GM23248 (cell line): ENCODE data around the gene OR6K2. TPM values are rescaled to one million over a fixed set of nuclear protein-coding genes. Genes with fewer than 3 reads are reported as not detected.

Experiments used
- DNase-seq: peaks from one replicate; pipeline ENCODE4 v3.0.0-alpha.2; 2015
- H2AFZ ChIP-seq: fragments of 200-600 bp; sonication (generic); 2 replicates; pipeline ENCODE4 v1.6.1; 2016; ENCODE audit warnings: antibody characterized with exemption
- H3F3A ChIP-seq: fragments of 200-600 bp; sonication (generic); 2 replicates; pipeline ENCODE4 v1.6.1; 2016; ENCODE audit warnings: mild to moderate bottlenecking, antibody characterized with exemption, mixed run types; ENCODE audit not compliant: insufficient read depth
- H3K27ac ChIP-seq: fragments of 200-600 bp; sonication (generic); 2 replicates; pipeline ENCODE4 v1.5.1; 2016; ENCODE audit warnings: mild to moderate bottlenecking
- H3K27me3 ChIP-seq: fragments of 200-600 bp; sonication (generic); replicated peaks from 2 replicates; pipeline ENCODE4 v1.6.1; 2016; ENCODE audit warnings: mild to moderate bottlenecking; ENCODE audit not compliant: insufficient read depth
- H3K36me3 ChIP-seq: fragments of 200-600 bp; sonication (generic); 2 replicates; pipeline ENCODE4 v1.6.1; 2016; ENCODE audit warnings: low read depth, mild to moderate bottlenecking
- H3K4me1 ChIP-seq: fragments of 200-600 bp; sonication (generic); 2 replicates; pipeline ENCODE4 v1.6.1; 2016; ENCODE audit warnings: mild to moderate bottlenecking; ENCODE audit not compliant: insufficient read depth
- H3K4me2 ChIP-seq: fragments of 200-600 bp; sonication (generic); one replicate; pipeline ENCODE4 v1.6.1; 2016; ENCODE audit warnings: mild to moderate bottlenecking; ENCODE audit not compliant: unreplicated experiment
- H3K4me3 ChIP-seq: fragments of 200-600 bp; sonication (generic); 2 replicates; pipeline ENCODE4 v1.5.1; 2016; ENCODE audit warnings: mild to moderate bottlenecking
- H3K79me2 ChIP-seq: fragments of 200-600 bp; sonication (generic); 2 replicates; pipeline ENCODE4 v1.6.1; 2016; ENCODE audit warnings: mild to moderate bottlenecking; ENCODE audit not compliant: insufficient read depth
- H3K9ac ChIP-seq: fragments of 200-600 bp; sonication (generic); 2 replicates; pipeline ENCODE4 v1.6.1; 2016; ENCODE audit warnings: mild to moderate bottlenecking
- H3K9me2 ChIP-seq: fragments of 200-600 bp; sonication (generic); 2 replicates; pipeline ENCODE4 v1.6.1; 2016; ENCODE audit warnings: mixed run types, mild to moderate bottlenecking, moderate library complexity; ENCODE audit not compliant: insufficient read depth
- H3K9me3 ChIP-seq: fragments of 200-600 bp; sonication (generic); one replicate; pipeline ENCODE4 v1.6.1; 2017; ENCODE audit warnings: low read depth
- H4K20me1 ChIP-seq: fragments of 200-600 bp; sonication (generic); 2 replicates; pipeline ENCODE4 v1.6.0; 2016; ENCODE audit not compliant: insufficient read depth
- EZH2 ChIP-seq: fragments of 200-600 bp; sonication (generic); IDR thresholded peaks from 2 replicates; pipeline ENCODE4 v1.6.1; 2018; ENCODE audit warnings: antibody characterized with exemption, mild to moderate bottlenecking; ENCODE audit not compliant: insufficient read depth, poor library complexity, severe bottlenecking
- EZH2phosphoT487 ChIP-seq: fragments of 200-600 bp; sonication (generic); IDR thresholded peaks from 2 replicates; pipeline ENCODE4 v1.6.1; 2018; ENCODE audit warnings: antibody characterized with exemption, moderate library complexity, mild to moderate bottlenecking, low read depth; ENCODE audit not compliant: insufficient read depth
- WGBS, 2 experiments: methylation state at CpG; one replicate each; pipeline ENCODE4 v1.1.6; 2015 to 2017; ENCODE audit warnings: low lambda C conversion rate in 2 of 2, low coverage in 1 of 2; ENCODE audit errors: missing lambda C conversion rate in 2 of 2; 5-methylcytosine and 5-hydroxymethylcytosine counted together
- in situ Hi-C: fragments of 300-500 bp; cut with MboI; formaldehyde crosslinking; loops from 2 replicates; pipeline ENCODE4 v1.15.0; 2020
- polyA plus RNA-seq: library from polyadenylated mRNA; unstranded; fragments of >200 nt; fragmentation: Nextera tagmentation; extraction: Ambion mirVana; gene quantifications from 2 replicates; pipeline ENCODE4 v1.2.1, GENCODE V29; 2016
- total RNA-seq: library from RNA; depleted of rRNA; stranded (reverse); fragments of >200 nt; shearing (Covaris generic); gene quantifications from 2 replicates; pipeline ENCODE4 v1.2.3, GENCODE V29; 2014; rRNA removed

The OR6K2 gene, protein sequence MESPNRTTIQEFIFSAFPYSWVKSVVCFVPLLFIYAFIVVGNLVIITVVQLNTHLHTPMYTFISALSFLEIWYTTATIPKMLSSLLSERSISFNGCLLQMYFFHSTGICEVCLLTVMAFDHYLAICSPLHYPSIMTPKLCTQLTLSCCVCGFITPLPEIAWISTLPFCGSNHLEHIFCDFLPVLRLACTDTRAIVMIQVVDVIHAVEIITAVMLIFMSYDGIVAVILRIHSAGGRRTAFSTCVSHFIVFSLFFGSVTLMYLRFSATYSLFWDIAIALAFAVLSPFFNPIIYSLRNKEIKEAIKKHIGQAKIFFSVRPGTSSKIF
- total RNA-seq (not detected in 2 replicates), polyA plus RNA-seq (not detected in 2 replicates)

DNA sequence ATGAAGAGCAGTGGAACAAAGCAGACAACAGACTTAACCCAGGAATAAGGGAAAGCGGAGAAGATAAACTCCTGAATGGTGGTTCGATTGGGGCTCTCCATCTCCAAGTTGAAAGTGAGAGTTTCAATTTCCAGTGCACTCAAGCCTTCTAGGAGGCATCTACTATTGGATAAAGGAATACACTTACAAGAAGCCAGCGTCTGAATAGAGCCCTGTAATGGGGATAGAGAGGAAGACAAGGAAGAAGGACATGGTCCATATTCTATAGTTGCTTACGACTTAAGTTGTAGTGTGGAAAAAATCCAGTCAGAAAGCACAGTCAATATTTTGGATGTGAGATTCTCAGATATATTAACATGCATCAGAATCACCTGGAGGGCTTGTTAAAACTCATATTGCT lies at the start of gene OR6K2:
Gene OR6K2, minus strand, starts transcription at position 101 of the 400 bp plus-strand sequence. Its CDS starts 0 bp downstream, at position 101.
- H3F3A ChIP-seq, result no peaks in the 10 kb centered on the region
- no peaks in the 10 kb centered on the region for H4K20me1 ChIP-seq
- no peak within 1 kb of the TSS for H3K4me3 ChIP-seq
- no peaks in the 10 kb centered on the region for H3K79me2 ChIP-seq
- H3K36me3 ChIP-seq, result no peaks in the 10 kb centered on the region
- in situ Hi-C loops, result no loop called here
- no peaks in the 10 kb centered on the region for H3K4me1 ChIP-seq
- no peak within 1 kb of the TSS for H3K9ac ChIP-seq
- no peak within 1 kb of the TSS for H2AFZ ChIP-seq
- H3K9me2 ChIP-seq, result no peaks in the 10 kb centered on the region
- 30 to 39% methylated on average over 4 of the region's 4 CpGs for WGBS, 2 experiments
- H3K27ac ChIP-seq, result no peak within 1 kb of the TSS
- no peaks in the 10 kb centered on the region for H3K27me3 ChIP-seq
- no peak for DNase-seq
- no peak within 1 kb of the TSS for H3K4me2 ChIP-seq
- no peak for TF ChIP-seq EZH2phosphoT487
- no peak for TF ChIP-seq EZH2
- H3K9me3 ChIP-seq, result no peaks in the 10 kb centered on the region

DNA sequence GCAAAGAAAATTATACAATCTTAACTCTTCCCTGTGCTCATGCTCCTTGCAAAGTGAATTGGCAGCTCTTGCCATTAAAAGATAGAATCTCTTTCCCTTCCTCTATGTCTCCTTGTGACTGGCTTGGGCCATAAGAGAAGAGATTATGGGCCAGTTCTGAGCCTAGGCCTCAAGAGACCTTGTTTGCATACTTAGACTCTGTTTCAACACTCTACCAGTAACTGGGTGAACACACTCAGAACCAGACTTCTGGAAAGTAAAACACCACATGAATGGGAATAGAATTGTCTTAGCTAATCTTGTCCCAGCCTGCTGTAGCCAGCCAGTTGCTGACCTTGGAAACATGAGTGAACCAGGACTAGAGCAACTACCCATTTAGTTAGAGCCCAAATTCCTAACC lies 35.4 kb upstream of the OR6K2 start:
- no peak overlapping the region for H3K4me2 ChIP-seq
- no peaks in the 10 kb centered on the region; the same call in 1 of the 2 replicates for H3K27me3 ChIP-seq
- H3K9me2 ChIP-seq, result no peaks in the 10 kb centered on the region
- no peaks in the 10 kb centered on the region for H3K9me3 ChIP-seq
- H3K4me3 ChIP-seq, result no peak overlapping the region
- no peaks in the 10 kb centered on the region for H3F3A ChIP-seq
- H3K36me3 ChIP-seq, result no peaks in the 10 kb centered on the region
- in situ Hi-C loops, result no loop called here
- no peaks in the 10 kb centered on the region for H3K79me2 ChIP-seq
- TF ChIP-seq EZH2phosphoT487 (no peak), EZH2 (no peak)
- no peak overlapping the region for H3K9ac ChIP-seq
- no peaks in the 10 kb centered on the region for H3K4me1 ChIP-seq
- no peak overlapping the region for H3K27ac ChIP-seq
- no peaks in the 10 kb centered on the region for H4K20me1 ChIP-seq
- H2AFZ ChIP-seq, result no peak overlapping the region
- DNase-seq, result no peak

DNA sequence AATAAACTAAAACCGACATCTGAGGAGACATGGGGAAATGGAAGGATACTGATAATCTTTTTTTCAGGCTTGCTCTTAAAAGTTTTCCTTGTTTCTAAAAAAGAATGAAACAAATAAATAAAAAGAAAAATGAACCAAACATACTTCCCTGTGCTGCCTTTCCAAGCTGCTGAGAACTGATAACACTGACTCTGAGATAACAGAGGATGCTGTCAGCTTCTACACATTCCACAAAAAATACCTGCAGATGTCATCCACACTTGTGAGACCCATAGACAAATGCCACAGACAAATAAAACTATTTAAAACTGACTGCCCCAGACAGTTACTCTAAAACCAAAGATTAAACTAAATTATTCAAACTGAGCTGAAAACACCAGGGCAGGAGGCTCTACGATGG lies 32.1 kb upstream of the OR6K2 start:
- Histone ChIP-seq H3K27me3 (no peaks in the 10 kb centered on the region), H3K9ac (no peak overlapping the region), H4K20me1 (no peaks in the 10 kb centered on the region), H3F3A (no peaks in the 10 kb centered on the region), H3K9me3 (no peaks in the 10 kb centered on the region), H2AFZ (no peak overlapping the region), H3K4me2 (no peak overlapping the region), H3K9me2 (no peaks in the 10 kb centered on the region), H3K4me3 (no peak overlapping the region), H3K27ac (no peak overlapping the region), H3K36me3 (no peaks in the 10 kb centered on the region), H3K4me1 (no peaks in the 10 kb centered on the region), H3K79me2 (no peaks in the 10 kb centered on the region)
- no peak for DNase-seq
- TF ChIP-seq EZH2 (no peak), EZH2phosphoT487 (no peak)
- WGBS, 2 experiments, result 7% methylated on average over 2 of the region's 2 CpGs
- in situ Hi-C loops, result no loop called here

DNA sequence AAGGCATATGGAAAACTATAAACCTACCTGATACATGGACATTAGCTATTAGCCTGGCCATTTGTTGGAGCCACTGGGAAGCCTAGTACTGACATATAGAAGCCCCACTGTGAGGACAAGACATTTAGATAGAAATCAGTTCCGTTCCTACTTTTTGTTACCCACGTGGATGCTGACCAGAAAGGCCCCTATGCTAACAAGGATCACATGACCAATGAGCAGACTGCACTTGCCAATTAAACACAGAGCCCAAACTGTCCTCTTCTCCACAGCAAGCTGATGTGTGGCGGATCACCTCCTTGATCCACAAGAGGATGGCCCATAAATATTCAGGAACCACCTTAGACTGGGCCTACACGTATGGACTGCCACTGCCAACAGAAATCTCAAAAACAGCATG lies 31.3 kb upstream of the OR6K2 start:
- no peak for TF ChIP-seq EZH2
- no peak for TF ChIP-seq EZH2phosphoT487
- Histone ChIP-seq H3K4me2 (no peak overlapping the region), H3K9ac (no peak overlapping the region), H3K36me3 (no peaks in the 10 kb centered on the region), H3K27me3 (no peaks in the 10 kb centered on the region), H4K20me1 (no peaks in the 10 kb centered on the region), H3K9me3 (no peaks in the 10 kb centered on the region), H3K27ac (no peak overlapping the region), H3K4me3 (no peak overlapping the region), H3K79me2 (no peaks in the 10 kb centered on the region), H2AFZ (no peak overlapping the region), H3K9me2 (no peaks in the 10 kb centered on the region), H3K4me1 (no peaks in the 10 kb centered on the region), H3F3A (no peaks in the 10 kb centered on the region)
- DNase-seq, result no peak
- in situ Hi-C loops, result no loop called here
- 6 to 13% methylated on average over 4 of the region's 4 CpGs for WGBS, 2 experiments

DNA sequence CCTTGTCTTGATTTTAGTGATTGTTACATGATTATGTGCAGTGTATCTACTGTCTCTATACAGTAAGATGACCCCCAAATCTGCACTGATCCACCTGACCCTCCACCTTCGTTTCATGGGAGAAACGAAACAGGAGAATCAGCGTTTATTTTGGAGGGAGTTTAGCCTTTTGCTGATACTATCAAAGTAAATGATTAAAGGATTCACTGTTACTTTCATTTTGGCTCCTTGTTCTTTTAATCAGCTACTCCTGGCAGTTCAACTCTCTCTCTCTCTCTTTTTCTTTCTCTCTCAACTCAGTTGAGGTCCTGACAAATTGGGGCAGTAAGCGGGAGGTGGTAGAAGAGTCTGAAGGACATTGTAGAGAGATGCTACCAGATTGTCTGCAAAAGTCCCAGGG lies 30.0 kb upstream of the OR6K2 start:
- Histone ChIP-seq H3K4me2 (no peak overlapping the region), H3K9me2 (no peaks in the 10 kb centered on the region), H3F3A (no peaks in the 10 kb centered on the region), H2AFZ (no peak overlapping the region), H3K36me3 (no peaks in the 10 kb centered on the region), H3K27me3 (no peaks in the 10 kb centered on the region), H3K4me3 (no peak overlapping the region), H3K9ac (no peak overlapping the region), H3K79me2 (no peaks in the 10 kb centered on the region), H3K27ac (no peak overlapping the region), H3K9me3 (no peaks in the 10 kb centered on the region), H3K4me1 (no peaks in the 10 kb centered on the region), H4K20me1 (no peaks in the 10 kb centered on the region)
- no peak for TF ChIP-seq EZH2phosphoT487
- no peak for TF ChIP-seq EZH2
- 36 to 42% methylated on average over 4 of the region's 4 CpGs for WGBS, 2 experiments
- DNase-seq, result no peak
- in situ Hi-C loops, result no loop called here
